ENCODE data around the gene GPR150. TPM values are rescaled to one million over a fixed set of nuclear protein-coding genes. Genes with fewer than 3 reads are reported as not detected.

The GPR150 gene
- total RNA-seq, 2 experiments from 2014 or later: not detected

- H3K4me2 ChIP-seq (ENCODE audit: low read length): no peak overlapping the region
- POLR2A ChIA-PET: interaction anchor here (0.7 to 1.4 kb wide), 6 partner anchors 8 to 181 kb away, joined by 3 to 7 read pairs (median 4); no protein-coding TSS in a partner anchor
- CTCF ChIA-PET (ENCODE audit: unreplicated experiment): no interaction called here
- no peaks in the 10 kb centered on the region for H3K9me2 ChIP-seq (ENCODE audit: insufficient read depth, low read length)
- no peaks in the 10 kb centered on the region for H3K79me2 ChIP-seq (ENCODE audit: insufficient read depth, low read depth, low read length)
- intact Hi-C loops (cut with micrococcal nuclease; ENCODE audit: unreplicated experiment): loop anchor here (10.0 kb wide), 1 partner anchor 668 kb away; no protein-coding TSS in a partner anchor
- H3K4me3 ChIP-seq (ENCODE audit: low read depth, low read length, poor library complexity, severe bottlenecking): no peak overlapping the region
- H3K9me3 ChIP-seq (ENCODE audit: low read length): no peaks in the 10 kb centered on the region
- BruUV-seq (replicated peaks): no TSS peak
- DNase-seq (ENCODE audit: low spot score): no peak
- TF ChIP-seq EZH2phosphoT487 (IDR thresholded peaks at IDR 0.05; ENCODE audit: borderline replicate concordance, low read depth, low read length) (no peak), CTCF (conservative IDR thresholded peaks at IDR 0.05; ENCODE audit: low read length) (no peak)
- no peaks in the 10 kb centered on the region for H4K20me1 ChIP-seq (ENCODE audit: insufficient read depth, low read length)
- H3K36me3 ChIP-seq (ENCODE audit: insufficient read depth, low read length): no peaks in the 10 kb centered on the region
- no peak overlapping the region for H3K27ac ChIP-seq (ENCODE audit: low read depth, low read length, poor library complexity, severe bottlenecking)
- no peaks in the 10 kb centered on the region for H3K4me1 ChIP-seq (ENCODE audit: insufficient read depth, low read length, poor library complexity, severe bottlenecking)
- H2AFZ ChIP-seq (ENCODE audit: low read length): no peak overlapping the region
Measured at GRCh38 chr5:95667061-95667618, 47.3 kb downstream of the GPR150 start.

GRCh38 chr5:95667678-95668077, 47.8 kb downstream of the GPR150 start:
- Histone ChIP-seq H3K79me2 (ENCODE audit: insufficient read depth, low read depth, low read length) (no peaks in the 10 kb centered on the region), H3K9me3 (ENCODE audit: low read length) (no peaks in the 10 kb centered on the region), H3K4me3 (ENCODE audit: low read depth, low read length, poor library complexity, severe bottlenecking) (no peak overlapping the region), H3K9me2 (ENCODE audit: insufficient read depth, low read length) (no peaks in the 10 kb centered on the region), H2AFZ (ENCODE audit: low read length) (no peak overlapping the region), H3K4me2 (ENCODE audit: low read length) (no peak overlapping the region), H3K4me1 (ENCODE audit: insufficient read depth, low read length, poor library complexity, severe bottlenecking) (no peaks in the 10 kb centered on the region), H4K20me1 (ENCODE audit: insufficient read depth, low read length) (no peaks in the 10 kb centered on the region), H3K36me3 (ENCODE audit: insufficient read depth, low read length) (no peaks in the 10 kb centered on the region), H3K27ac (ENCODE audit: low read depth, low read length, poor library complexity, severe bottlenecking) (no peak overlapping the region)
- intact Hi-C loops (cut with micrococcal nuclease; ENCODE audit: unreplicated experiment): loop anchor here (10.0 kb wide), 1 partner anchor 667 kb away; no protein-coding TSS in a partner anchor
- POLR2A ChIA-PET: interaction anchor here (0.7 to 0.8 kb wide), 2 partner anchors 9 to 114 kb away, joined by 3 read pairs; no protein-coding TSS in a partner anchor
- no TSS peak for BruUV-seq (replicated peaks)
- TF ChIP-seq EZH2phosphoT487 (IDR thresholded peaks at IDR 0.05; ENCODE audit: borderline replicate concordance, low read depth, low read length): no peak
- no peak for TF ChIP-seq CTCF (conservative IDR thresholded peaks at IDR 0.05; ENCODE audit: low read length)
- CTCF ChIA-PET (ENCODE audit: unreplicated experiment): no interaction called here
- no peak for DNase-seq (ENCODE audit: low spot score)

DNA sequence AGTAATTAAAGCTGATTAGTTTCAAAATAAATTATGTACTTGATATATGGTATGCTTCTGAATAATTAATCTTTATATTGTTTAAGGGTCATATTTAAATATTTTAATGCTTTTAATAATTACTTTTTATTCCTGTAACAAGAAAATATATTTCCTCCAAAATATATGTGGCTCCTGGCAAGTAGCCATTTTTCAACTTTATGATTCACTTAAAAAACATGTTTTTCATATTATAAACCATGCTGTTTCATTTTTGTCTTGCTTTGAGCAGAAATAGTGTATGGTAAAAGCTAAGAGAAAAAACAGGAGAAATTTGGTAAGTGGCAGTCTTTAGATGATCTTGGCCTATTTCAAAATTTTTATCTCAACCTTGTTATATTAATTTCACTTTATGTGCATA, 48.3 kb downstream of the GPR150 start:
- DNase-seq (ENCODE audit: low spot score): no peak
- no TSS peak for BruUV-seq (replicated peaks)
- Histone ChIP-seq H3K27ac (ENCODE audit: low read depth, low read length, poor library complexity, severe bottlenecking) (no peak overlapping the region), H3K4me2 (ENCODE audit: low read length) (no peak overlapping the region), H3K9me3 (ENCODE audit: low read length) (no peaks in the 10 kb centered on the region), H2AFZ (ENCODE audit: low read length) (no peak overlapping the region), H3K9me2 (ENCODE audit: insufficient read depth, low read length) (no peaks in the 10 kb centered on the region), H3K36me3 (ENCODE audit: insufficient read depth, low read length) (no peaks in the 10 kb centered on the region), H3K4me3 (ENCODE audit: low read depth, low read length, poor library complexity, severe bottlenecking) (no peak overlapping the region), H3K4me1 (ENCODE audit: insufficient read depth, low read length, poor library complexity, severe bottlenecking) (no peaks in the 10 kb centered on the region), H3K79me2 (ENCODE audit: insufficient read depth, low read depth, low read length) (no peaks in the 10 kb centered on the region), H4K20me1 (ENCODE audit: insufficient read depth, low read length) (no peaks in the 10 kb centered on the region)
- CTCF ChIA-PET (ENCODE audit: unreplicated experiment): no interaction called here
- POLR2A ChIA-PET: no interaction called here
- no peak for TF ChIP-seq EZH2phosphoT487 (IDR thresholded peaks at IDR 0.05; ENCODE audit: borderline replicate concordance, low read depth, low read length)
- no peak for TF ChIP-seq CTCF (conservative IDR thresholded peaks at IDR 0.05; ENCODE audit: low read length)
- intact Hi-C loops (cut with micrococcal nuclease; ENCODE audit: unreplicated experiment): loop anchor here (10.0 kb wide), 1 partner anchor 667 kb away; no protein-coding TSS in a partner anchor

All from OCI-LY7 (cell line).